GM21619 (cell line): ENCODE measurements around the gene MAML1.

ENCODE experiments used
- ATAC-seq: cut with Tn5 transposase; IDR thresholded peaks from one replicate; pipeline ENCODE4 v1.9.1; 2021; ENCODE audit not compliant: unreplicated experiment

Gene MAML1

DNA sequence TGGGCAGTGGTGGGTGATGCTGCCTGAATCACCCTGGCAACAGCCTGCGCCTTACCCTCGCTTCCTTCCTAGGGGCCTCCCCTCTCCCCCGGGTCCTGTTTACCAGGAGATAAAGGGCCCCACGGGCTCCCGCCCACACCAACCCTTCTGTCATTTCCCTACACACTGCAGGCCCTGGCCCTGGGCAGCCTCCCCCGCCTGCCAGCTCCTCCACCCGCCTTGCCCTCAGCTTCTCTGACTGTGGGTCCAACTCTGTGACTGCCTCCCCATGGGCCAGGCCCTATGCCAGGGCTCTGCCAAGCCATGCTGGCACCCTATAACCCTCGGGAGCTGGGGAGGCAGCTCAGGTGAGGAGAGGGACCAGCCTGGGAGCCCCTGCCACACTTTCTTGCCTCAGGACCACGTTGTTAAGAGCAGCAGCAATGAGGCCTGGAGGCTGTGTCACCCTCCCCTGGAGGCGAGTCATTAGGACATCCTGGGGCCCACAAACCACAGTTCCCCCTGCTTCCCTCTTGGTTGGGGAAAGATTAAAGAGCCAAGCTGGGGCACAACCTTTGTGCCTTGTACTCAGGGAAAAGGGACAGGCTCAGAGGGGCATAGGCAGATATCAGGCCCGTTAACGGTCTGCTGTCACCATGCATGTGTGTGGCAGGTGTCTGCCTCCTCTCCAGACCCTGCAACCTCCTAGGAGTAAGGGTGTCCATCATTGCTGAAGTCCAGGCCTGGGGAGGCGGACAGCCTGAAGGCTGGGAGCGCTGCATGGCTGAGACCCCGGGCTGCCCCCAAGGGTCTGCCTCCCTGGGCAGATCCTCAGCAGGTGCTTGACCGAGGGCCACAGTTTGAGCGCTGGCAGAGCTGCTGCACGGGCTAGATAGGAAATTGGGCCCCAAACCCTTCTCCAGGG is 71.3 kb downstream of the MAML1 start:
- ATAC-seq, result no peak

DNA sequence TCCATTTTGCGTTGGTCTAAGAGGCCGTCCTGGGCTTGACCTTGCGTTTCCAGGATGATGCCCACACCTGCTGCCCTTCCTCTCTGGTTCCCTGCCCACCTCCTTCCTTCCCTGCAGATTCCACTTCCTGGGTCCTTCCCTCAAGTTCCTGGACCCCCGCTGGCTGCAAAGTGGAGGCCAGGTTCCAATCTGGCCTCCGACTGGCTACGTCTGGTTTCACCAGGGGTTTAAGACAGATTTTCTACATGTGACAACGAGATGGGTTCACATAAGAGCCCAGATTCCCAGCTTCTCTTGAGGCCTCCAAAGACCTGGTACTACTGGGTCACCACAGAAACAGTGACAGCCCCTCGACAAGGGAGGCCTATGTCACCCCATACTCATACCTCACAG is 71.9 kb downstream of the MAML1 start:
- ATAC-seq, result no peak

DNA sequence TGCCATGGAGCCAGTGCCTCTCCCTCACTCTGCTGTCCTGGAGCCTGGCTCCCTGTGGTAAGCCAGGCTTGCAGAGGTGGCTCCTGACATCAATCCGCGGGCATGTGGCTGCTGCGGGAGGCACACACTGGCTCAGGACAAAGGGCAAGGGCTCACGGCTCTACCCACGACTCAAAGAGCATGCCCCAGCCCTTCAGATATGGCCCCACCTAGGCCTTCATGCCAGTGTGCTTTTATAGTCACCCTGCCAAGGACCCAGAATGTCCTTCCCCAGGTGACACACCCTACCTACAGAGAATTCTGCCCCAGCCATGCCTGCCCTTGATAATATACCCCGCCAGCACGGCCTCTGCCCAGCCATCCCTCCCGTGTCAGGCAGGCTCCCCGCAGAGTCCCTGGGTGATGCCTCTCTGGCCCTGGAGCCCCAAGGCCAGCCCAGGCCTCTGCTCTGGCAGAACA is 72.5 kb downstream of the MAML1 start:
- ATAC-seq, result no peak

DNA sequence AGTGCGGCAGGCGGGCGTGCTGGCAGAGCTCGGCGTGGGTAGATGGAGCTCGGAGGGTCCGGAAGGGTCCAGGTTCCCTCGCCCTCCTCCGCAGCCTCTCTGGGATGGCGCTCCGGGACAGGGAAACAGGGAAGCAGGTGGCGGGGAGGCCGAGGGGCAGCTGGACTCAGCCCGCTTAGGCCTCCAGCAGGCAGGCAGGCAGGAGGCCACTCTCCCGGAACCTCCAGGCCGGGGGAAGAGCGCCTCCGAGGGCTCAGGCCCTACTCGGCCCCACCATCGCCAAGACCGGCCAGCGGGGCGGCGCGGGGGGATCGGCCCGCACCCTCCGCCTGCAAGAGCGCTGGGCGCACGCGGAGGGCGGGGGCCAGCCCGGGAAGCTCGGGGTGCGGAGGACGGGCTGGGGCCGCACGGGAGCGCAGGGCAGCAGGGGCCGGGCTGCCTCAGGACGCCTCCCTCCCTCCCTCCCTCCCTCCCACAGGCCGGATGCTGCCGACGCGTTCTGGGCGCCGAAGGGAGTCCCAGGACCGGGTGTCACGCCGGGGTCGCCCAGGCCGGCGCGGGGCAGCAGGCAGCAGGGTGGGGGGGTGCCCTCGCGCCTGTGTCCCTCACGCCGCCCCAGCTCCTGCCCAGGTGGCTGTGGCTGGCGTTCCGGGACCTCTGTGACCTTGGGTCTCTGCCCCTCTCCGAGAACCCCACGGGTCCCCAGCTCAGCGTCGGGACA is 73.1 kb downstream of the MAML1 start:
- peak; percentile 18 for ATAC-seq

DNA sequence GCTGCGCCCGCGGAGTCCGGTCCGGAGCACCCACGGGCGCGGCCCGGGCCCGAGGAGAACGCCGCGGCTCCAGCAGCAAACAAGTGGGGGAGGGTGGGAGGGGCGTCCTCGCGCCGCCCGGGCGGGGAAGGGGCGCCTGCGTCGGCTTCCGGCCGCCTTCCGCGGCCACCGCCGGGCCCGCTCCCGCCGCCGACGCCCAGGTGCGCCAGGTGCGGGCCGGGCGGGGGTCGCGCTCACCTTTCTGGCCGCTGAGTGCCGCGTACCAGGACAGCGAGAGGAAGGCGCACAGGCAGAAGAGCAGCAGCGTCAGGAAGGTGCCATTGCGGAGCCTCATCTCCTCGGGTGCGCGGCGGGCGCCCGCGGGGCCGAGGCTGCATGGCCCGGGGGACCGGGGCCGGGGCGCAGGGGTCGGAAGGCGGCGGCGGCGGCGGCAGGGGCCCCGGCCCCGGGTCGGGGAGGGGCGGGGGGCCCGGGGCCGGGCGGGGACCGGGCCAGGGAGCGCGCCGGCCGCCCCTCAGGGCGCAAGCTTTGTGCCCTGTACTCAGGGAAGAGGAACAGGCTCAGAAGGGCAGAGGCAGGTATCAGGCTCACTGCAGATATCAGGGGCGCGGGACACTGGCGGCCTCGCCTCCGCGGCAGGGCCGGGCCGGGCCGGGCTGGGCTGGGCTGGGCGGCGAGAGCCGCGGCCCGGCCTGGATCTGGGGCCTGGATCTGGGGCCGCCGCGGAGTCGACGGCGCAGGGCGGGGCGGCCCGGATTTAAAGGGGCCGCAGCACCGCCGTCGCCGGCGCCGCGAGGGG is 73.8 kb downstream of the MAML1 start, which contains the start of gene MGAT4B:
MGAT4B (minus strand) TSS at position 617 of the 799 bp plus-strand sequence; CDS start at position 334, 283 bp downstream.
- ATAC-seq, result peak; percentile 65

DNA sequence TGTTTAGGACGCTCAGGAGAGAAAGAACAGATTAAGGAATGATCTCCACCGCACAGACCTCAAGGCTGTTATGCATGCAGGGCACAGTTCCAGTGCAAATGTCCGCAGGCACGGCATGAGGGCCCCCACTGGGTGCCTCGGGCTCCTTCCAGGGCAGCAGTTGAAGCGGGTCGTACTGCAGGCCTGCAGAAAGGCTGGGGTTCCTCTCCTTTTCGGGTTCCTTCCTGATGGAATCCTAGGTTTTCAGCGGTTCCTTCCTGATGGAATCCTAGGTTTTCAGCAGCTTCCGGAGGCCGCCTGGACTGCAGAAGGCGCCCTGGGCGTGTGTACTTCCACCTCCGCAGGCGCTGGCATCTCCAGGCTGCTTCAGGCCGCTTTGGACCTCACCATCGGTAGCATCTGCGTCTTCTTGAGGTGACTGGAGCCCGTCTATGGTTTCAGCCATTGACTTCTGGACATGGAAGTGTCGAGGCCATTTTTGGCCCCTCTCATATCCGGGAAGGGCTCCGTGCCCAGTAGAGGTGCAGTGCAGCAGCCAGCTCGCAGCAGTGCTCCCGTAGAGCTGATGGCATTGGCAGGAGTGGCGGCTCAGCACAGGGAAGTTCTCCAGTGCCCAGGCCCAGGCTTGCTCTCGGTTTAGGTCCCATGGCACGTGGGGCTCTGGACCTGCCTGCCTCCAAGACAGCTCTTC is 79.7 kb downstream of the MAML1 start:
- no peak for ATAC-seq

DNA sequence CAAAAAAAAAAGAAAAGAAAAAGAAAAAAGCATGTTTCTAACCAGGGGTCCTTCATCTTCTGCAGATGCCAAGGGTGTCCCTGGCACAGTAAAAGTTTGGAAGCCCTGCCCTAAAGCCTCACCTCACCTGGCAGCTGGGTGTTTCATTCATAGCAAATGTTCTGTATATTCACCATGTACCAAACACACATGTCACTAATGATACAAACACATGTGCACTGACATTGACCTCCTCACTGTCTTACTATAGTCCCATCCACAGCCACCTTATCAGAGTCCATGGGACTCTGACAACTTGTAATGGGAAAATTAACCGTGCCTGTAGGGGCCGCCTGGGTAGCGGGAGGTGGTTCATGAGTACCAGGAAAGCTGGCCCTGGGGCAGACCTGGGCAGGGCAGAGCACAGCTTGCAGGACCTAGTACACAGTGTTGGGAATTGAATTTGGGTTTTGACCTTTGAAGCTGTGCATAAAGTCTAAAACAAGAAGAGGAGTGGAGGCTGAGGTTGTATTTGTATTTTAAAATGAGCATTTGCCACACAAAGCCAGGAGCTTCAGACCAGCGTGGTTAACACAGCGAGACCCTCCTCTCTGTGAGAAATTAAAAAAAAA is 80.5 kb downstream of the MAML1 start:
- no peak for ATAC-seq

DNA sequence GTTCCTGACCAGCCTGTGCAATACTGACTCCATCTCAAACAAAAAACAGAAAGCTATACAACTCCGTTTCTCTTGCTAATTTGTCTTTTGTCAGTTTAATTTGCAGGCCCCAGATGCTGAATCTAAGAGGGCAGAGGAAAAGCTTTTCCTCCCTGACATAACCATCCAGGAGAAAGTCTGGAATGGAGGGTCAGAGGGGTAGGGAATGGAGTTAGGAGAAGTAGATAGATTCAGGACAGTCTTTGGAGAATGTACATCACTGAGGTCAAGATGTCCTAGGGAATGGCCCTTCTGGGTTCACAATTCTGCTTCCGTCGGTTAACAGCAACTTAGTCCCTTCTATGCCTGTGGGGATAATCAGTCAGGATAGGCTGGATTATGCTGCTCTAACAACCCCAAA is 81.5 kb downstream of the MAML1 start:
- no peak for ATAC-seq

DNA sequence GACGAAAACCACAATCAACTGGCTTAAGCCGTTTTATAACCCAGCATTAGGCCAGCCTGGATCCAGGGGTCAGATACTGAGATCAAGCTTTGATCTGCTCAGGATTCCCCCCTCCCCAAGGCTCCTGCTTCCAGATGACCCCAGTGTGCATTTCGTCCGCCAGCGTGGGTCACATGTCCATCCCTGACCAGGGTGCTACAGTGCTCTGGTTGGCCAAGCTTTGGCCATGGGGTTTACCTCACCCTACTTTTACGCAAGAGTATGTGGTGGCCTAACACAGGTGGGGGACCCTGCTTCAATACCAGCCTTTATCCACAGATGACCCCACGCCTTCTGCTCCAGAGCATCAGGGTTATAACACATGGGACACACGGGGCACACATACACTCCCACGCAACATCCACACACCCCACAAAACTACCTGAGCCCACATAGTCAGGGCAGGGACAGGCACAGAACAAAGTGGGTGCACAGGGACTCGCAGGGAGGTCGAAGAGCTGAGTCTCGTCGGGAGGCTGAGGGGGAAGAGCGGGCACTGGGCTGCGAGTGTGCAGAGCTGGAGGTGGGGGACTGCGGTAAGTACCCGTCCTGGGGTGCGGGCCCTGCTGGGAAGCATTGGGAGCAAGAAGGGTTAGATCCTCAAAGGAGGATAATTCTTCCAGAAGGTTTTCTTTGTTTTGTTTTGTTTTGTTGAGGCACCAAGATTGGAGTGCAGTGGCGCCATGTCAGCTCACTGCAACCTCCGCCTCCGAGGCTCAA is 83.0 kb downstream of the MAML1 start:
- ATAC-seq, result no peak

DNA sequence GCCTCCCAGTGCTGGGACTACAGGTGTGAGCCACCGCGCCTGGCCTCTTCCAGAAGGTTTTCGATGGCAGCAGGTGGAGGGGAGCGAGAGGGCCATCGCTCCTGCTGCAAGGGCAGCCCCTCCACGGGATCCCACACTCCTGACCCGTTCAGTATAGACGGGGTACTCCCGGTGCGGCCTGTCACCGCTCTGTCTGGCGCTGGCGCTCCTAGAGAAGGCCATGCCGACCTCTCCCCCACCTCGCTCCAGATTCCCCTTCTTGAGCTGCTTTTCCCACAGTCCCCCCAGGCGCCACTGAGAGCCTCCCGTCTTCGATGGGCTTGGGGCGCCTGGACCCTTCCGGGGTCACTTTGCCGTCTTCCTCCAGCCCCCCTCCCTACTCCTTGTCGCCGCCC is 83.8 kb downstream of the MAML1 start:
- ATAC-seq, result no peak

DNA sequence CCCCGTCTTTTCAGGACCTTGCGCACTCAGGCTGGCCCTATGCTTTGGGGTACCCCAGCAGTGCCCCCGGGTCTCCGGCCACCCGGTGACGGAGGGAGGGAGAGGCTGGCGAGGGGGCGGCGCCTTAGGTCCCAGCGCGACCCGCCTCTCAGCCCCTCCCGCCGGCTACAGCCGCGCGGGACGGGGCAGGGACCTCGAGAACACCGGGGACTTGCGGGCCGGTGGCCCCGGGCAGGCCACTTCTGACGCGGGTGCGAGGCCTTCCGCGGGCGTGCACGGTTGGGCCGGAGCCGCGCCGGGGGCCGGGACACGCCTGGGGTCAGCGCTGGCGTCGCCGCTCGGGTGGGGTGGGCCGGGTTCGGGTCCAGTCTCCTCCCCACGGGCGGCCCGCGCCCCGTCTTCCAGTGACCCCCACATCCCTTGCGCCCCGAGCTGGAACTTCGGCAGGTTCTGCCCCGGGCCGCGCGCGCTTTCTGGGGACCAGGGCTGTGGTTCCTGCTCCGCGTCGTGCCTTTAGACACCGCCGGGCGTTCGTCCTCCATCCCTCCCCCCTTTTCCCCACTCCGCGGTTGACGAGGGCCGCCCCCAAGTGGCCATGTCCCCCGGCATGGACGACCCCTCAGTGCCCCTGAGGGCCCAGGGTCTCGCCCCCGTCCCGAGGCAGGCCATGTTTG is 84.3 kb downstream of the MAML1 start:
- no peak for ATAC-seq

DNA sequence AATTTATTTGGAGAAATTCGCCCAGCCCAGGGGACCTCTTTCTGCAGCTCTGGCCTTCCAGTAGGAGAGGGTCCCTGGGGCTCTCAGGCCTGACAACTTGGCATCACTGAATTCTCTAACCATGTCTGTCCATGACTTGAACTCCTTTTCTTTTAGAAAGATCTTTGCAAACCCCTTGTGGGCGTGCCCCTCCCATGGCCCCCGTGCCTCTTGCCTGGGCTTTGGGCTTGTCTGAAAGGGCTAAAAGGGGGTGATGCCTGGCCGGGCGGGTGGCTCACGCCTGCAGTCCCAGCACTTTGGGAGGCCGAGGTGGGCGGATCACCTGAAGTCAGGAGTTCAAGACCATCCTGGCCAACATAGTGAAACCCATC is 84.8 kb downstream of the MAML1 start:
- ATAC-seq, result no peak

DNA sequence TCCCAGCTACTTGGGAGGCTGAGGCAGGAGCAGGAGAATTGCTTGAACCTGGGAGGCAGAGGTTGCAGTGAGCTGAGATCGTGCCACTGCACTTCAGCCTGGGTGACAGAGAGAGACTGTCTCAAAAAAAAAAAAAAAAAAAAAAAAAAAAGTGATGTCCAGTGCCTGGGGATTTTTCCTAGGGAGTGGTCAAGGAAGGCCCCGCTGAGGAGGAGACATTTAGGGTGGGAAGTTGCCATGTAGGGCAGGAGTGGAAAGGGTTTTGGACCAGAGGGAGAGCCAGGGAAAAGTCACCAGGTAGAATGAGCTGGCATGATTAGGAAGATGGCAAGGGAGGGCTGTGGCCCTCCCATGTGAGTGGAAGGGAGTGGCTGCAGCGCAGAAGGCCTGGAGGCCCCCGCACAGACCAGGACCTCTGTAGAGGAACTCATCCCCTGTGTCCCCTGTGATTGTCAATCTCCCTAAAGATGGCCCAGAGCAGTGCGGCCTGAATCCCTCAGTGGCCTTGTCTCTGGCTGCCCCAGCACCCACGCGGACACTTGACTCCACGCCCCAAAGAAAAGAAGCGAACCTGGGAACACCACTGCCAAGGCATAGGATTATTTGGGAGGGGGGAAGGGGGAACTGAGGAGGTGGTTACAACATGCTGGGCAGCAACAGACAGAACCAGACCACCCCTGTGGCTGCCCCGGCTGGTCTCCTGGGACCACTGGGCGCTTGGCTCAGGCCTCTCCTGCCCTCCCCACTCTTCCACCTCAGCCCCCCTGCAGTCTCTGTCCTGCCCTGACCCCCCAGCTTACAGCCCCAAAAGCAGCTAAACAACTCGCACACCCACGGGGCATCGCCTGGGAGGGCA is 85.5 kb downstream of the MAML1 start:
- no peak for ATAC-seq

DNA sequence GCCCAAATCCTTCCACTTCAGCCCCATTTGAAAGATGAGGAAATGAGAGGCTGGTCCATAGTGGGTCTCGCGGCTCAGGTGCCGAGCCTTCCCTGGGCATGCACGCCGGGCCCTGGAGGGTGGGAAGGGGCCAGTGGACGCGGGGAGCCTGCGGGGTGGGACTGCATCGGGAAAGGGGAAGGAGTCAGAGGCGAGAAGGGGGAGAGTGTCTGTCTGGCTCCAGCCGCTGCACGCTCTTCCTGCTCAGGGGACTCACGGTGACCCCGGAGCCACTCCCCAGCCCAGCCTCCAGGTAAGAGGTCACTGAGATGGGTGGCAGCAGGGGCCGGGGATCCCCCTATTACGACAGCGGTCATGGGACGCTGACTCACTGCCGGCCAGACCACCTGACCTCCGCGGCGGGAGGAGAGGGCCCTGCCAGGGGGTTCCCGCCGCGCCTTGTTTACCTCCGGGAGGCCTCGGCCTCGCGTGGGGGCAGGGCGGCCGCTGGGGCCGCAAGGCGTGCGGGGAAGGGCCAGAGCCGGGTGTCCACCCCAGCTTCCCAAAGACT is 86.2 kb downstream of the MAML1 start:
- peak; percentile 55 for ATAC-seq

DNA sequence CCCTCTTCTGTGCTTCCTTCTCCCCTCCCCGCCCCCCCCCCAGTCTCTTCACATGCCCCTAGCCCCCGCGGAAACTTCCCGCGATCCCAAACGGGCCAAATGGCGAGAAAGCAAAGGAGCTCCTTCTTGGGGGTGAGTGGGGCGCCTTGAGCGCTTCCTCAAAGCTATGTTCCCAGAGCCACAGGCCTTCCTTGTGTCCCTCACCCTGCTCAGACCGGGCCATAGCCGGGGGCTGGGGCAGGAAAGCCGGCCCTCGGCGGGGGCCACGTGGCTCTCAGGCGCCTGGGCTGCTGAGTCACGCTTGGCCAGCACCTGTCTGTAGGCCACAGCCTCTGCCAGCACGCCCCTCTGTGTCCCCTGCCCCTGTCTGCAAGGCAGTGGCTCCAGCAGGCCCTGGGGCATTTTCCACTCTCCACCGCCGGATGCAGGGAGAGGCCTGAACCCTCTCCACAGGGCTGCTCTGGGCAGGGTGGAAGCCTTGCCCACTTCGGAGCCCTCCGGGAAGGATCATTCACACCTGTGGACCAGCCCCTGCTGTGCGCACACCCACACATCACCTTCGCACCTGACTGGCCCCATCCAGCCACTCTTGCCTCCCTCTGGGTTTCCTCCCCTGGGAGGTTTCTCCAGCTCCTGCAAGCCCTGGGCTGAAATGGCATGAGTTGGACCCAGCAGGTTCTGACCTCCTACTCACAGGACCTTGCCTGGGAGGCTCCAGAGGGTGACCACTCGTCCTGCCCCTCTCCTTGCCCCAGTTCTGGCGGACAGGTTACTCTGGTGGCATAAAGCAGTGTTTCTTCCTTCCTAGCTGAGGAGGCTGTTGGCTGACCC is 86.9 kb downstream of the MAML1 start:
- peak; percentile 17 for ATAC-seq

DNA sequence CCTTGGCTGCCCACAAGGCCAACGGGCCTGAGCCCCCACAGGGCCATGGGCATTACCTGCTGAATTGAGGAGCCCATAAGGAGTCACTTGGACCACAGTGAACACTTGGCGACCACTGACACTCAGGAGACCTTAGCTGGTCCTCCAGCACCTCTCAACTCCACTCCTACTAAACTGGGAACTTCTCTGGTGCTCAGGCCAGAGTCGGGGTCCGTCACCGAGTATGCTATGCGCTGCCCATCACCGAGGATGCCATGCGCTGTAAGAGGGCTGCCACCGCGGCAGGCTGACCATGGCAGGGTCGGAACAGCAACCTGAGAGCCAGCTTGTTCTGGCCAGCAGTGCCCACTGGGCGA is 87.5 kb downstream of the MAML1 start:
- no peak for ATAC-seq
